Lower leg skin (tissue), 4 donors: Measurements from ENCODE around the gene QPRT. TPM values are rescaled to one million over a fixed set of nuclear protein-coding genes. Genes with fewer than 3 reads are reported as not detected.
"Not testable (repeated sequence)": the region's sequence is repeated elsewhere in the genome, so short reads cannot be mapped to it uniquely, and the experiment has no call there.

Source experiments
- DNase-seq, 2 donors: peaks; one replicate each; pipeline ENCODE4 v3.0.0-alpha.2; 2019; ENCODE audit warnings: low spot score in 2 of 2
- H3K4me3 ChIP-seq: fragments of 200-600 bp; sonication (generic); 2 replicates; pipeline ENCODE4 v1.5.1; 2017; ENCODE audit warnings: mild to moderate bottlenecking, low read depth; ENCODE audit not compliant: poor library complexity, severe bottlenecking
- CTCF ChIP-seq, 3 donors: fragments of 450-650 bp; IDR thresholded peaks; one replicate each; pipeline ENCODE4 v1.5.1; 2016; ENCODE audit warnings: antibody characterized with exemption in 3 of 3, mild to moderate bottlenecking in 3 of 3, moderate library complexity in 2 of 3
- POLR2A ChIP-seq, 2 donors: fragments of 450-650 bp; IDR thresholded peaks; one replicate each; pipeline ENCODE4 v1.6.1; 2016 to 2017; ENCODE audit warnings: antibody characterized with exemption in 2 of 2, mild to moderate bottlenecking in 1 of 2, moderate library complexity in 1 of 2
- WGBS, 2 donors: methylation state at CpG; one replicate each; pipeline ENCODE4 v1.1.5; 2018; 5-methylcytosine and 5-hydroxymethylcytosine counted together
- intact Hi-C: fragments of 100-400 bp; cut with DNase I; formaldehyde crosslinking; loops from one replicate; pipeline ENCODE4 v1.15.0; 2023; ENCODE audit warnings: low total_unique reads
- total RNA-seq, 4 donors: library from RNA; depleted of rRNA; stranded (reverse); fragments of >200 nt; gene quantifications; one replicate each; pipeline ENCODE4 v1.1.0, GENCODE V29; 2016

Gene QPRT
- total RNA-seq, 4 donors from 2014 or later, result 1.9 to 3.6 (median 2.7) TPM

GRCh38 chr16:29662729-29663015, 16.3 kb upstream of the QPRT start:
- intact Hi-C loops, result no loop called here

GRCh38 chr16:29663016-29663806, 15.8 kb upstream of the QPRT start, which contains the start of gene SPN:
SPN (plus strand) TSS chr16:29663247; CDS start chr16:29663729, 482 bp downstream.
- intact Hi-C loops, result no loop called here
- H3K4me3 ChIP-seq, result no peak within 1 kb of the TSS
- no peak for DNase-seq
- WGBS, 2 donors, result 64% methylated on average over 18 of the region's 18 CpGs
- TF ChIP-seq POLR2A (IDR thresholded peaks at IDR 0.05) (no peak), CTCF (IDR thresholded peaks at IDR 0.05) (no peak)

More at GRCh38 chr16:29662729-29663015, 16.3 kb upstream of the QPRT start:
- WGBS, 2 donors, result 61 to 69% methylated on average over 4 of the region's 4 CpGs
- no peak overlapping the region for H3K4me3 ChIP-seq
- DNase-seq, result no peak
- TF ChIP-seq POLR2A (IDR thresholded peaks at IDR 0.05) (no peak), CTCF (IDR thresholded peaks at IDR 0.05) (no peak)

- intact Hi-C loops, result no loop called here
- TF ChIP-seq CTCF (IDR thresholded peaks at IDR 0.05) (no peak), POLR2A (IDR thresholded peaks at IDR 0.05) (no peak)
- no peak for DNase-seq
- H3K4me3 ChIP-seq, result no peak overlapping the region
- 62 to 80% methylated on average over 3 of the region's 3 CpGs for WGBS, 2 donors
These were observed 15.2 kb upstream of the QPRT start for GRCh38 chr16:29663807-29664090.

GRCh38 chr16:29664091-29664921, 14.7 kb upstream of the QPRT start:
- intact Hi-C loops, result no loop called here
- WGBS, 2 donors, result 72 to 81% methylated on average over 35 of the region's 35 CpGs
- H3K4me3 ChIP-seq, result no peak overlapping the region
- no peak for DNase-seq
- no peak for TF ChIP-seq POLR2A (IDR thresholded peaks at IDR 0.05)
- no peak for TF ChIP-seq CTCF (IDR thresholded peaks at IDR 0.05)

- no peak overlapping the region for H3K4me3 ChIP-seq
- 58 to 71% methylated on average over 11 to 15 of the region's 15 CpGs for WGBS, 2 donors
- TF ChIP-seq POLR2A (IDR thresholded peaks at IDR 0.05) (no peak), CTCF (IDR thresholded peaks at IDR 0.05) (no peak)
- intact Hi-C loops, result no loop called here
- DNase-seq, result no peak
These were observed 13.5 kb upstream of the QPRT start for GRCh38 chr16:29665294-29666077.

- H3K4me3 ChIP-seq, intact Hi-C loops, DNase-seq: not testable (repeated sequence)
- 88 to 91% methylated on average over 6 of the region's 6 CpGs for WGBS, 2 donors
These were observed 11.7 kb upstream of the QPRT start for GRCh38 chr16:29667322-29667610.
